HG03280 (cell line): ENCODE data around the gene UBE2QL1.

Experiments
- ATAC-seq: cut with Tn5 transposase; IDR thresholded peaks from one replicate; pipeline ENCODE4 v1.9.1; 2021; ENCODE audit warnings: mild to moderate bottlenecking, moderate library complexity; ENCODE audit not compliant: unreplicated experiment

UBE2QL1 gene

GRCh38 chr5:6427694-6428093 is 21.0 kb upstream of the UBE2QL1 start:
- no peak for ATAC-seq

- no peak for ATAC-seq
Observed at GRCh38 chr5:6430418-6431028, 18.1 kb upstream of the UBE2QL1 start.

GRCh38 chr5:6431214-6432195 is 17.2 kb upstream of the UBE2QL1 start:
- ATAC-seq = no peak

GRCh38 chr5:6432206-6432605 is 16.5 kb upstream of the UBE2QL1 start:
- no peak for ATAC-seq

GRCh38 chr5:6434731-6435130 is 13.9 kb upstream of the UBE2QL1 start:
- no peak for ATAC-seq

GRCh38 chr5:6435356-6435755 is 13.3 kb upstream of the UBE2QL1 start:
- no peak for ATAC-seq

GRCh38 chr5:6436715-6437331 is 11.8 kb upstream of the UBE2QL1 start:
- ATAC-seq = no peak

- ATAC-seq = no peak
Observed at GRCh38 chr5:6439588-6440550, 8.8 kb upstream of the UBE2QL1 start.

GRCh38 chr5:6442333-6442732 is 6.3 kb upstream of the UBE2QL1 start:
- no peak for ATAC-seq

GRCh38 chr5:6443326-6443725 is 5.3 kb upstream of the UBE2QL1 start:
- ATAC-seq = no peak

GRCh38 chr5:6446042-6446441 is 2.6 kb upstream of the UBE2QL1 start:
- ATAC-seq = no peak

GRCh38 chr5:6446626-6447309 is 1.9 kb upstream of the UBE2QL1 start:
- no peak for ATAC-seq

- no peak for ATAC-seq
Observed at GRCh38 chr5:6447384-6448140, 1.1 kb upstream of the UBE2QL1 start.

GRCh38 chr5:6448141-6448491 is 543 bp upstream of the UBE2QL1 start:
- no peak for ATAC-seq

GRCh38 chr5:6449465-6450158 is 953 bp downstream of the UBE2QL1 start:
- no peak for ATAC-seq

GRCh38 chr5:6450319-6450833 is 1.7 kb downstream of the UBE2QL1 start:
- no peak for ATAC-seq

- no peak for ATAC-seq
Observed at GRCh38 chr5:6452622-6453504, 4.2 kb downstream of the UBE2QL1 start.
